Esophagus squamous epithelium (tissue), 5 donors: ENCODE measurements around the gene CREB5. TPM values are rescaled to one million over a fixed set of nuclear protein-coding genes. Genes with fewer than 3 reads are reported as not detected.
"Not testable (repeated sequence)": the region's sequence is repeated elsewhere in the genome, so short reads cannot be mapped to it uniquely, and the experiment has no call there.

Experiments used
- DNase-seq: peaks from one replicate; lab custom pipeline; 2025; lab: John Stamatoyannopoulos, UW
- H3K27ac ChIP-seq, 4 donors: fragments of 200-600 bp; sonication (generic); one replicate each; pipeline ENCODE4 v1.5.1; 2016 to 2019; ENCODE audit warnings: mild to moderate bottlenecking in 1 of 4
- H3K27me3 ChIP-seq, 4 donors: fragments of 200-600 bp; sonication (generic); 1 replicate in 3 of 4; 2 replicates in 1 of 4; pipeline versions ENCODE4 v1.5.1 to v1.6.0; 2017 to 2021; ENCODE audit warnings: antibody characterized with exemption in 1 of 4
- H3K36me3 ChIP-seq, 3 donors: fragments of 200-600 bp; sonication (generic); one replicate each; pipeline ENCODE4 v1.5.1; 2016 to 2019
- H3K4me1 ChIP-seq, 3 donors: fragments of 200-600 bp; sonication (generic); one replicate each; pipeline ENCODE4 v1.5.1; 2017 to 2019
- H3K4me3 ChIP-seq, 4 donors: fragments of 200-600 bp; sonication (generic); 1 replicate in 3 of 4; 2 replicates in 1 of 4; pipeline ENCODE4 v1.5.1; 2016 to 2019; ENCODE audit warnings: mild to moderate bottlenecking in 2 of 4, moderate library complexity in 1 of 4
- H3K9me3 ChIP-seq, 3 donors: fragments of 200-600 bp; sonication (generic); one replicate each; pipeline ENCODE4 v1.5.1; 2016 to 2019
- CTCF ChIP-seq, 6 experiments: fragments of 450-650 bp in 4 of 6; fragments of 200-600 bp in 2 of 6; sonication (generic) in 2 of 6; IDR thresholded peaks; one replicate each; pipeline ENCODE4 v1.5.1; 2016 to 2019; ENCODE audit warnings: antibody characterized with exemption in 6 of 6, mild to moderate bottlenecking in 4 of 6, moderate library complexity in 4 of 6
- POLR2A ChIP-seq, 4 donors: fragments of 450-650 bp; IDR thresholded peaks; one replicate each; pipeline ENCODE4 v1.6.1; 2017; ENCODE audit warnings: antibody characterized with exemption in 4 of 4, mild to moderate bottlenecking in 4 of 4, moderate library complexity in 3 of 4
- WGBS, 2 donors: methylation state at CpG; one replicate each; pipeline ENCODE4 v1.1.5; 2018; 5-methylcytosine and 5-hydroxymethylcytosine counted together
- intact Hi-C: fragments of 100-400 bp; cut with DNase I; formaldehyde crosslinking; loops from one replicate; pipeline ENCODE4 v1.15.0; 2022
- total RNA-seq, 4 donors: library from RNA; depleted of rRNA; stranded (reverse); fragments of >200 nt; gene quantifications; one replicate each; pipeline ENCODE4 v1.1.0, GENCODE V29; 2016
- donor health status: DM: yes; HTN: yes; CAD: no.

CREB5 gene
- total RNA-seq, 4 donors from 2014 or later = 0.30 to 5.0 (median 2.2) TPM

- Histone ChIP-seq H3K4me1 (no peaks in the 10 kb centered on the region), H3K9me3 (no peaks in the 10 kb centered on the region), H3K4me3 (no peak overlapping the region), H3K27ac (no peak overlapping the region), H3K36me3 (no peaks in the 10 kb centered on the region), H3K27me3 (no peaks in the 10 kb centered on the region)
- DNase-seq = no peak
- no peak for TF ChIP-seq CTCF (IDR thresholded peaks at IDR 0.05)
- no peak for TF ChIP-seq POLR2A (IDR thresholded peaks at IDR 0.05)
- intact Hi-C loops = no loop called here
- 82 to 88% methylated on average over 2 of the region's 2 CpGs for WGBS, 2 donors
Observed at GRCh38 chr7:28596245-28596935, 184.1 kb downstream of the CREB5 start.

- 31 to 86% methylated on average over 1 to 2 of the region's 2 CpGs for WGBS, 2 donors
- Histone ChIP-seq H3K9me3 (no peaks in the 10 kb centered on the region), H3K4me3 (no peak overlapping the region), H3K36me3 (no peaks in the 10 kb centered on the region), H3K27ac (no peak overlapping the region), H3K4me1 (no peaks in the 10 kb centered on the region), H3K27me3 (no peaks in the 10 kb centered on the region)
- no peak for DNase-seq
- intact Hi-C loops = no loop called here
- no peak for TF ChIP-seq CTCF (IDR thresholded peaks at IDR 0.05)
- TF ChIP-seq POLR2A (IDR thresholded peaks at IDR 0.05) = no peak
Observed at GRCh38 chr7:28597284-28597683, 185.0 kb downstream of the CREB5 start.

- H3K4me1 ChIP-seq, DNase-seq, H3K4me3 ChIP-seq, H3K36me3 ChIP-seq, intact Hi-C loops, H3K9me3 ChIP-seq, H3K27ac ChIP-seq, H3K27me3 ChIP-seq: not testable (repeated sequence)
- 82 to 87% methylated on average over 5 of the region's 5 CpGs for WGBS, 2 donors
Observed at GRCh38 chr7:28598037-28598436, 185.7 kb downstream of the CREB5 start.

GRCh38 chr7:28598586-28598985, 186.3 kb downstream of the CREB5 start:
- H3K27me3 ChIP-seq = no peaks in the 10 kb centered on the region
- H3K9me3 ChIP-seq = no peaks in the 10 kb centered on the region
- 93 to 94% methylated on average over 3 of the region's 3 CpGs for WGBS, 2 donors
- no peak for DNase-seq
- no peaks in the 10 kb centered on the region for H3K4me1 ChIP-seq
- H3K27ac ChIP-seq = no peak overlapping the region
- intact Hi-C loops = no loop called here
- TF ChIP-seq CTCF (IDR thresholded peaks at IDR 0.05) = no peak
- TF ChIP-seq POLR2A (IDR thresholded peaks at IDR 0.05) = no peak
- no peak overlapping the region for H3K4me3 ChIP-seq
- H3K36me3 ChIP-seq = no peaks in the 10 kb centered on the region

- H3K4me3 ChIP-seq = no peak overlapping the region
- H3K27ac ChIP-seq = no peak overlapping the region
- intact Hi-C loops = no loop called here
- no peaks in the 10 kb centered on the region for H3K9me3 ChIP-seq
- no peaks in the 10 kb centered on the region for H3K36me3 ChIP-seq
- DNase-seq = no peak
- WGBS, 2 donors = 93 to 96% methylated on average over 5 of the region's 5 CpGs
- no peaks in the 10 kb centered on the region for H3K27me3 ChIP-seq
- H3K4me1 ChIP-seq = no peaks in the 10 kb centered on the region
- TF ChIP-seq CTCF (IDR thresholded peaks at IDR 0.05) (no peak), POLR2A (IDR thresholded peaks at IDR 0.05) (no peak)
Observed at GRCh38 chr7:28599411-28599810, 187.1 kb downstream of the CREB5 start.
